Parathyroid adenoma (tissue), 2 donors: ENCODE data around the gene PIGV.

Experiments
- H2AFZ ChIP-seq: fragments of 300-600 bp; sonication (generic); one replicate; pipeline ENCODE4 v1.7.0; 2017; ENCODE audit warnings: antibody characterized with exemption, mild to moderate bottlenecking
- H3K27ac ChIP-seq: fragments of 300-600 bp; sonication (generic); one replicate; pipeline ENCODE4 v1.7.0; 2017
- H3K27me3 ChIP-seq: fragments of 300-600 bp; sonication (generic); one replicate; pipeline ENCODE4 v1.7.0; 2017; ENCODE audit warnings: low read length; ENCODE audit not compliant: control insufficient read depth, insufficient read depth
- H3K36me3 ChIP-seq: fragments of 300-600 bp; sonication (generic); one replicate; pipeline ENCODE4 v1.7.0; 2017; ENCODE audit warnings: low read length; ENCODE audit not compliant: control insufficient read depth, insufficient read depth
- H3K4me1 ChIP-seq: fragments of 300-600 bp; sonication (generic); one replicate; pipeline ENCODE4 v1.7.0; 2017; ENCODE audit warnings: control low read depth
- H3K4me2 ChIP-seq: fragments of 300-600 bp; sonication (generic); one replicate; pipeline ENCODE4 v1.7.0; 2017; ENCODE audit warnings: low read length
- H3K4me3 ChIP-seq: fragments of 300-600 bp; sonication (generic); one replicate; pipeline ENCODE4 v1.7.0; 2017; ENCODE audit warnings: low read depth, low read length
- H3K79me2 ChIP-seq: fragments of 300-600 bp; sonication (generic); one replicate; pipeline ENCODE4 v1.7.0; 2017; ENCODE audit warnings: control low read depth
- H3K9ac ChIP-seq: fragments of 300-600 bp; sonication (generic); one replicate; pipeline ENCODE4 v1.7.0; 2017; ENCODE audit warnings: mild to moderate bottlenecking
- H3K9me3 ChIP-seq: fragments of 300-600 bp; sonication (generic); one replicate; pipeline ENCODE4 v1.7.0; 2017; ENCODE audit warnings: low read length; ENCODE audit not compliant: control insufficient read depth
- CTCF ChIP-seq: fragments of 300-600 bp; sonication (generic); IDR thresholded peaks from one replicate; pipeline ENCODE4 v1.7.0; 2017; ENCODE audit warnings: antibody characterized with exemption, mild to moderate bottlenecking
- donor health status: primary hyperparathyroidism.

The PIGV gene

GRCh38 chr1:26785611-26786436 is 1.9 kb upstream of the PIGV start:
- Histone ChIP-seq H3K27me3 (no peaks in the 10 kb centered on the region), H3K4me2 (no peak overlapping the region), H3K27ac (peak overlapping the region; percentile 98), H3K36me3 (no peaks in the 10 kb centered on the region), H3K9me3 (no peaks in the 10 kb centered on the region), H3K79me2 (no peaks in the 10 kb centered on the region), H3K4me3 (no peak overlapping the region), H3K9ac (no peak overlapping the region), H3K4me1 (peaks cover 32% of the 10 kb centered on the region), H2AFZ (peak overlapping the region; percentile 78)
- TF ChIP-seq CTCF = no peak

- Histone ChIP-seq H2AFZ (peak overlapping the region; percentile 78), H3K9me3 (no peaks in the 10 kb centered on the region), H3K27ac (peak overlapping the region; percentile 98), H3K9ac (no peak overlapping the region), H3K4me1 (peaks cover 28% of the 10 kb centered on the region), H3K79me2 (no peaks in the 10 kb centered on the region), H3K36me3 (no peaks in the 10 kb centered on the region), H3K4me3 (peak overlapping the region; percentile 82), H3K4me2 (peak overlapping the region; percentile 79), H3K27me3 (no peaks in the 10 kb centered on the region)
- no peak for TF ChIP-seq CTCF
Measured at GRCh38 chr1:26786437-26787380, 1.0 kb upstream of the PIGV start.

GRCh38 chr1:26787381-26787705 is 407 bp upstream of the PIGV start:
- H3K9ac ChIP-seq = peak overlapping the region; percentile 89
- peak overlapping the region; percentile 82 for H3K4me3 ChIP-seq
- H3K27ac ChIP-seq = peak overlapping the region; percentile 98
- H3K79me2 ChIP-seq = no peaks in the 10 kb centered on the region
- no peak for TF ChIP-seq CTCF
- peaks cover 26% of the 10 kb centered on the region for H3K4me1 ChIP-seq
- no peaks in the 10 kb centered on the region for H3K9me3 ChIP-seq
- no peaks in the 10 kb centered on the region for H3K36me3 ChIP-seq
- no peaks in the 10 kb centered on the region for H3K27me3 ChIP-seq
- peak overlapping the region; percentile 79 for H3K4me2 ChIP-seq
- H2AFZ ChIP-seq = peak overlapping the region; percentile 78

DNA sequence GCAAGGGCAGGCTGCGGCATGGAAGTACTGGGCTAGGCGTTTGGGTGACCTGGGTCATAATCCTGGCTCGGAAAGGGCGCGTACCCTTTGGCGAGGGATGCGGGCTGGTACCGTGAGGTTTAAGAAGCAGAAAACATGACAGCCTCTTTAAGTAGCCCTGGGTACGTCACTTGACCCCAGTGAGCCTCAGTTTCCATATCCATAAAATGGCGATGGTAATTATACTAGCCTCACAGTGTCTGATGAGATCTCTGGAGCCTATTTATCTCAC is 700 bp downstream of the PIGV start:
- Histone ChIP-seq H3K9me3 (no peaks in the 10 kb centered on the region), H3K9ac (peak overlapping the region; percentile 89), H3K4me3 (peak overlapping the region; percentile 82), H3K79me2 (no peaks in the 10 kb centered on the region), H3K27ac (peak overlapping the region; percentile 98), H2AFZ (peak overlapping the region; percentile 78), H3K36me3 (no peaks in the 10 kb centered on the region), H3K4me1 (peaks cover 19% of the 10 kb centered on the region), H3K27me3 (no peaks in the 10 kb centered on the region), H3K4me2 (peak overlapping the region; percentile 79)
- no peak for TF ChIP-seq CTCF
